GM10266 (cell line): Measurements from ENCODE around the gene SP2.

Experiments used
- DNase-seq: peaks from one replicate; pipeline ENCODE4 v3.0.0; 2012; ENCODE audit errors: extremely low spot score
- TF ChIP-seq, protein P1 (sequence below): IDR thresholded peaks from 2 replicates; pipeline ENCODE4 v1.5.1; 2012; ENCODE audit warnings: mild to moderate bottlenecking, low read depth; ENCODE audit not compliant: control insufficient read depth, insufficient read depth; ENCODE audit errors: missing control alignments

SP2 gene

DNA sequence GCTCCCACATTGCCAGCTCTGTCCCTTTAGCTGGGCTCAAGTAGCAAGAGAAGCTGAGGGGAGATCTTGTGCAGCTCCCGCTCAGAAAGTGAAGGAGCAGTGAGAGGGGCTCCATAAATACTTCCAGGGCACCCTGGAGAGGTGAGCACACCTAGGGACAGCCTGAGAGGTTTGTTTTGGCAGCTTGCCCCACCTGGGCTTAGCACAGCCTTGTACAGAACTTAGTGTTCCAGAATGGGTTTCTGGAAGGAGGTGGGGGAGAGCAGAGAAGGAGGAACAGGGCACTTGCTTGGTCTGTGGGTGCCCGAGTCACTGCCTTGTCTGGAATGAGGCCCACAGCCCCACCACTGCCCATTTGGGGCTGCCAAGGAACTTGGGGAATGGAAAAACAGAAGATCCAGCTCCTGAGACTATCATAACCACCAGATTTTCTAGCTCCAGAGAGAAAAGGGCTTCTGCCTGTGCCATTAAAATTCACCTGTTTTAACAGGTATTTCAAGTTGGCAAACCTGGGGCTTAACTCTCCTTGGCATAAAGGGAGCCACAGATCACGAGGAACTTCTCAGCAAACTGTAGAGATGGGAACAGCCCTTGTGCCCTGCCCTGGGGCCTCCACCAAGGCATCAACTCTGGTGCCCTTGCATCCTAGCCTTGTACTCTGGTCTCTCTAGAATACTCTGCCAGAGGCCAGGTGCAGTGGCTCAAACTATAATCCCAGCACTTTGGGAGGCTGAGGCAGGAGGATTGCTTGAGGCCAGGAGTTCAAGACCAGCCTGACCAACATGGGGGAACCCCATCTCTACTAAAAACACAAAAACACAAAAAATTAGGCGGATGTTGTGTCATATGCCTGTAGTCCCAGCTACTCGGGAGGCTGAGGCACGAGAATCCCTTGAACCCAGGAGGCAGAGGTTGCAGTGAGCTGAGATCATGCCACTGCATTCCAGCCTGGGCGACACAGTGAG lies 59.7 kb downstream of the SP2 start:
- TF ChIP-seq, protein P1, sequence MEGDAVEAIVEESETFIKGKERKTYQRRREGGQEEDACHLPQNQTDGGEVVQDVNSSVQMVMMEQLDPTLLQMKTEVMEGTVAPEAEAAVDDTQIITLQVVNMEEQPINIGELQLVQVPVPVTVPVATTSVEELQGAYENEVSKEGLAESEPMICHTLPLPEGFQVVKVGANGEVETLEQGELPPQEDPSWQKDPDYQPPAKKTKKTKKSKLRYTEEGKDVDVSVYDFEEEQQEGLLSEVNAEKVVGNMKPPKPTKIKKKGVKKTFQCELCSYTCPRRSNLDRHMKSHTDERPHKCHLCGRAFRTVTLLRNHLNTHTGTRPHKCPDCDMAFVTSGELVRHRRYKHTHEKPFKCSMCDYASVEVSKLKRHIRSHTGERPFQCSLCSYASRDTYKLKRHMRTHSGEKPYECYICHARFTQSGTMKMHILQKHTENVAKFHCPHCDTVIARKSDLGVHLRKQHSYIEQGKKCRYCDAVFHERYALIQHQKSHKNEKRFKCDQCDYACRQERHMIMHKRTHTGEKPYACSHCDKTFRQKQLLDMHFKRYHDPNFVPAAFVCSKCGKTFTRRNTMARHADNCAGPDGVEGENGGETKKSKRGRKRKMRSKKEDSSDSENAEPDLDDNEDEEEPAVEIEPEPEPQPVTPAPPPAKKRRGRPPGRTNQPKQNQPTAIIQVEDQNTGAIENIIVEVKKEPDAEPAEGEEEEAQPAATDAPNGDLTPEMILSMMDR = no peak
- DNase-seq = no peak

- TF ChIP-seq, protein P1 = no peak
- DNase-seq = no peak
Measured at GRCh38 chr17:47956791-47957590, 61.0 kb downstream of the SP2 start.

- TF ChIP-seq, protein P1 = no peak
- DNase-seq = no peak
Measured at GRCh38 chr17:47957591-47958490, 61.8 kb downstream of the SP2 start, which contains the start of gene PRR15L. Gene PRR15L, minus strand, starts transcription at chr17:47957883. Its CDS starts 4,649 bp downstream, at chr17:47953234.

DNA sequence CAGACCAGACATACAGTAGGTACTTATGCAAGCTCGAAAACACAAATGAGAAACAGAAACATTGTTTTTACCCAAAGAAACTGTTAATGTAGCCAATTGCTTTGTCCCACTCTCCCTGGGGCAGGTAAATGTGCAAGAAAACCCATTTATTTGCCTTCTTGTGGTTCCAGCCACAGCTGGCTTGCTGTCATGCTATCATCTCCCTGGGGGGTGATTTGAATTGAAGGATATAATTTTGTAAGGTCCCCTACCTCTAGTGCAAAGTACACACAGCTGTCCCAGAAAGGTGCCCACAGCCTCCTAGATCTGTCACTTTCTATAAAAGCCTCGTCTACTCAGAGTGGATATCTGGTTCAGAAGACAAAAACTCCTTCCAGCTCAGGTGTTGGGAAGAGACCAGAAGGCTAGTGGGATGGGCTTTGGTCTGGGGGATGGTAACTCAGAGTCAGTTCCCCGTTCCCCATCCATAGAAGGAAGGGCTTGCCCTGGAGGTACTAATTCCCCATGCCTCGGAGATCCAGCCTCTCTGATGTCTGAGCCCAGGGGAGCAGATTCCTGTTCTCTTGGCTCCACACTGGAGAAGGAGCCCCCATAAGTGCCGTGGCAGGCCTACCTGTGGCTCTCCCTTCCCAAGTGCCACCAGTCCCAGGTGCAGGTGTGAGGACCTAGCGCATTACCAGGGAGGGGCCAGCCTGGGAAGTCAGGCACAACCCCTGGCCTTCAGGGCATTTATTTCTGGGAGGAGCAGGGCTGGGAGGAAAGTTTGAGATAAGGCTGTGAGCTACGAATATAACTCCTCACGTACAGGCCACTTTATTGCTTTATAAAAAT lies 64.0 kb downstream of the SP2 start:
- TF ChIP-seq, protein P1 = no peak
- DNase-seq = no peak

- TF ChIP-seq, protein P1 = no peak
- DNase-seq = no peak
Measured at GRCh38 chr17:47961406-47961805, 65.4 kb downstream of the SP2 start.

- DNase-seq = no peak
- TF ChIP-seq, protein P1 = no peak
Measured at GRCh38 chr17:47962901-47963300, 66.9 kb downstream of the SP2 start.
